ENCODE measurements around the gene FIGNL2.

- TF ChIP-seq CTCF (conservative IDR thresholded peaks at IDR 0.05; ENCODE audit: low read depth, low read length) (no peak), EZH2 (IDR thresholded peaks at IDR 0.05; ENCODE audit: low read length, unreplicated experiment) (no peak)
Observed at GRCh38 chr12:51847643-51848325, 734 bp downstream of the FIGNL2 start.

Measured in PC-3 (cell line).